A172 (cell line): ENCODE data around the gene NAGA. TPM values are rescaled to one million over a fixed set of nuclear protein-coding genes. Genes with fewer than 3 reads are reported as not detected.
"Not testable (repeated sequence)": the region's sequence is repeated elsewhere in the genome, so short reads cannot be mapped to it uniquely, and the experiment has no call there.

ENCODE experiments used
- DNase-seq: peaks from one replicate; pipeline ENCODE4 v3.0.0-alpha.2; 2015; ENCODE audit warnings: low spot score
- total RNA-seq: library from RNA; depleted of rRNA; stranded (reverse); fragments of >200 nt; shearing (Covaris generic); gene quantifications from 2 replicates; pipeline ENCODE4 v1.2.3, GENCODE V29; 2014

Gene NAGA
- total RNA-seq, 1 experiment from 2014 or later: 11.5 TPM

DNA sequence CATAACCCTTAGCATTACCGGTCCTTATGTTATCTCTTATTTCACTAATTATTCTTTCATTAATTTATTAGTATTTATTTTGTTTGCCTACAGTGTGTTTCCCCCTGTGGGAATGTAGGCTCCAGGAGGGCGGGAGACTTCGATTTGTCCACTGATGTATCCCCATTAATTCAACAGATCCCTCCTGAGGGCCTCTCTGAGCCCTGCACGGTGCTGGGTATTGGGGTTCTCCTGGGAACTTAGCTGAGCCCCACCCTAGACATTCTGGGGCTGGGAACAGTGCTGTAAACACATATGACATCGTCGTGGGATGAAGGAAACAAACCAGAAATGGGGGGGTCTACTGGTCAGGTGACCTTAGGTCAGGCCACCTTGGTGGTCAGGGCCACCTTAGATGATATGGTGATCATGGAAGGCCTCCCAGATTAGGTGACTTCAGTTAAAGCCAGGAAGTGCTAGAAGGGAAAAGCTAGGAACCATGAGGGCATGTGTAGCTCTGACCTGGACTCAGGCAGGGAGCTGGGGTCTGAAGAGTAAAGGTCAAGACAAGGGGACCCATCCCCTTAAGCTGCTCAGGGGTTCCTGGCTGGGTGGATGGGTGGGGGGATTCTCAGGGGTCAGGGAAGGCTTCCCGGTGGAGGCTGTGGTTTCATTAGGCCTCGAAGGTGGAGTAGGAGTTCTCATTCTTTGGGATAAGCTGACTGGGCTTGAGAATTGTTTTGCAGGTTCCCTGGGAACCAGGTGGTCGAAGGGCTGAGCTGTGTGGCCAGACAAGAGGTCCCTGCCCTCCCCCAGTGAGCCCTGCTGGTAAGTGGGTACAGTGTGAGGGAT, 4.4 kb upstream of the NAGA start:
- no peak for DNase-seq

DNA sequence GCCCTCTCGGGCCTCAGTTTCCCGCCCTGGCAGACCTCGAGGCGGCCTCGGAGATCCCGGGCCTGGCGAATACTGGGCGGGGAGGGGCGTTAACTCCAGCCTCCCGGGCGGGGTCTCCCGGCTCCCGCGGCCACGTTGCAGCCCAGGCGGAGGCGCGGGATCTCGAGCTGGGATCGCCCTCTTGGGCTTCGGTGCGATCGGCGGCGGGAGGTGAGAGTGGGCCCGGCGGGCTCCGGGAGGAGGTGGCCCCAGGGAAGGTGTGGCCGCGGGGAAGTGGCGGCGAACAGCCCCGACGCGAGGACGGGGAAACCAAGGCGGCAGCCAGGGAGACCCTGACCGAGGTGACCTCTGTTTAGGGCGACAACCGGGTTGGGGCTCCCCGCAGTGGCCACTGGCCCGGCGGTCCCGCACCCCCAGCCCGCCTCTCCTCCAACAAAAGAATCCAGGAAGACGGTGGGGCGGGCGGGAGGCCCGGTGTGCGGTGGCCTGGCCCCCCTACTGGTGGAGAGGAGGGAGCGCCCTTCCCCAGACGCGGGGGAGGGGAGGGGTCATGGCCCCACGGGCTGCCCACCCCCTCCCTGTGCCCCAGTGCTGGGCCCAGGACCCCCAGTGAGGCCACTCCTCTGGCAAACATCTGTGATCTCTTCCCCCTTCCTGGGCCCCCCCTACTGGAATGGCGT, 3.7 kb upstream of the NAGA start, which contains the start of gene PHETA2:
Gene PHETA2 (plus strand): TSS at position 117 of the 680 bp plus-strand sequence. CDS start 3,046 bp downstream, outside the sequence.
- no peak for DNase-seq

DNA sequence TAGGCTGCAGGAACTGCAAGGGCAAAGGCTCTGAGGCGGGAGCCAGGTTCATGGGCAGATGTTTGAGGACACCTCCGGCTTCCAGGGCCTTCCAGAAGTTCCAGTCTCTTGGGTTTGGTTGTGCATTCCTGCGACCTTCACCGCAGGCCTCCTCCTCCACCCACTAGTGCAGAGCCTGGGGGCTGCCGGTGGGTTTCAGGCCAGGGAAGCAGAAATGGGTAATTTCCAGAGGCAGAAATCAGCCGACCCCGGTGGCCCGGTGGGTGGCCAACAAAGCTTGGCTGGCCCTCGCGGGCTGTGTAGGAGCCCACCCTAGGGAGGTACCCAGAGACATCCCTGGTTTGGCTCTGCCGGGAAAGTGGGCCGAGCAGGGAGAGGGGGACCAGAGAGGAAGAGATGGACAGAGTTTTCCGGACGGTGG, 3.0 kb upstream of the NAGA start:
- no peak for DNase-seq

DNA sequence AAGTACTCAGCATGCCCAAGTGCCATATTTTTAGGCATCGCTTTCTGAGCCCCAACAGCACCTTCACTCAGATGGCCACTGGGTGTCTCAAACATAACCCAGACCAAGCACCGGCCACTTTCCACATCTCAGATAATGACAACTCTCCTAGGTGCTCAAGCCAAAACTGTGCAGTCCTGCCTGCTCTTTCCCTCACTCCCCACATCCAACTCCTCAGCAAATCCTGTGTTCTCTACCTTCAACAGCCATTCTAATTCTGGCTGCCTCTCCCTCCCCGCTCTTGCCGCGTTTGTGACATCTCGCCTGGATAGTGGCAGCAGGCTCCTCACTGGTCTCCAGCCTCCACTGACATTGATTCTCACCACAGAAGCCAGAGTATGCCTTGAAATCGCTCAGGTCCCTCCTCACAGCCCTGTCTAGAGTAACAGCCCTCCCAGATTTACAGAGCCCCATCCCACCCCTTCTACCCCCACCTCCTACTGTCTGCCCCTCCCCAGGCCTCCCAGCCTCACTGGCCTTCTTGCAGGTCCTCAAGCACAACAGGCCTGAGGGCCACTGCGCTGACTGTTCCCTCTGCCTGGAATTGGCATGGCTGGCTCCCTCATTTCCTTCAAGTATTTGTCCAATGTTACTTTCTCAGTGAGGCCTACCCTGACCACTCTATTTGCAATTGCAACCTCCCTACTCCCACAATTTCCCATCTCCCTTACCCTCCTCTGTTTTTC, 2.2 kb upstream of the NAGA start:
- DNase-seq: no peak

DNA sequence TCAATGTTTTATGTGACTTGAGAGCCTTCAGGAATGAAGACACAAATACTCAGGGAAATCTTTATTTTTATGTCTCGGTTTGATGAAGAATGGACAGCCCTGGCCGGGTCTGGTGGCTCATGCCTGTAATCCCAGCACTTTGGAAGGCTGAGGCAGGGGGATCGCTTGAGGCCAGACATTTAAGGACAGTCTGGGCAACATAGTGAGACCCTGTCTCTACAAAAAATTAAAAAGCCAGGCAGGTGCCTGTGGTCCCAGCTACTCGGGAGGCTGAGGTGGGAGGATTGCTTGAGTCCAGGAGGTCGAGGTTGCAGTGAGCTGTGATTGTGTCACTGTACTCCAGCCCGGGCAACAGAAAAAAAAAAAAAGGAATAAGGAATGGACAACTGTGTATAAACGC, 896 bp upstream of the NAGA start:
- not testable (repeated sequence) for DNase-seq

DNA sequence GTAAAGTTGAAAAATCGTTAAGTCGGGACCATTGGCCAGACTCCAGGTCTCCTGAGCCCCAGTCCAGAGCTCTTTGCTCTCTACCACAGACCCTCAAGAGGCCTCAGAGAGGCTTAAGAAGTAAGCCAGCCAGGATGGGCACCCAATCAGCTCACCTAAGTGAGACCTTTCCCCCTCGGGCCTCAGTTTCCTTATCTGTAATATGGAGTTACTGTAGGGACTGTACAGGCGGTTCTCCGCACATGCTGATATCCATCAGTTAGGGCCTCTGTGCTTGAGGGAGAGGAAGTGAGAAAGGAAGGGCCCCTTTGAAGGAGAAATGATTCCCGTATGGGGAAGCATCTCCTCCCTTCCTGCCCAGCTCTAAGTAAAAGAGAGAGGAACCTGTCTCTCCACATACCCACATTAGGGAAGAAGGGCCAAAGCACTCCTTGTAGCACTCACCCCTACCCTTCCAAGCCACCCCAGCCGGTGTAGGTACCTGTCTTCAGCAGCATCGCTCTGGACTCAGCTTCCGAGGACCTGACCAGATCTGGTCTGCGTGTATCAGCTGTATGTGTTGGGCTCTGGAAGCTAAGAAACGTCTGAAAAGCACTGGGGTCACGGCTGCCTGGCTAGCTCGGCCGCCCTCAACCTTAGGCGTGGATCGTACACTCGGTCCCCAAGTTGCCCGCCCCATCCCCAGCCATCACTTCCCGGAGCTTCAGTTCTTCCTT, 653 bp downstream of the NAGA start:
- no peak for DNase-seq

DNA sequence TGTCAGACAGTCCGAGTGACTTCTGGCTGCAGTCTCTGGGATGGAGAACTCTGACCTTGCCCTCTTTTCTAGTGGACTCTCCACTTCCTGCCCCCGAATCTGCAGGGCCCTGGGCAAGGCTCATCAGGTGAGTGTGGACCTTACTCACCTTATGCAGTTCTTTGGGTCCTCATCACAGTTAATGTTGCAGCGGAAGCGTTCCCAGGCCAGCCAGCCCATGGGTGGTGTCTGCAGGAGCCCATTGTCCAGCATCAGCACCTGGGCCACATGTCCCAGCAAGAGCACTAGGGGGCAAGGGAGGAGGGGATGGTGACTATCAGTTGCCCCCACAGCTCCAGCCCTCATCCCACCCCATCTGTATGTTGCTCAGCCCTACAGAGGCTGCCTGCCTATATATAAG, 2.3 kb downstream of the NAGA start:
- no peak for DNase-seq

DNA sequence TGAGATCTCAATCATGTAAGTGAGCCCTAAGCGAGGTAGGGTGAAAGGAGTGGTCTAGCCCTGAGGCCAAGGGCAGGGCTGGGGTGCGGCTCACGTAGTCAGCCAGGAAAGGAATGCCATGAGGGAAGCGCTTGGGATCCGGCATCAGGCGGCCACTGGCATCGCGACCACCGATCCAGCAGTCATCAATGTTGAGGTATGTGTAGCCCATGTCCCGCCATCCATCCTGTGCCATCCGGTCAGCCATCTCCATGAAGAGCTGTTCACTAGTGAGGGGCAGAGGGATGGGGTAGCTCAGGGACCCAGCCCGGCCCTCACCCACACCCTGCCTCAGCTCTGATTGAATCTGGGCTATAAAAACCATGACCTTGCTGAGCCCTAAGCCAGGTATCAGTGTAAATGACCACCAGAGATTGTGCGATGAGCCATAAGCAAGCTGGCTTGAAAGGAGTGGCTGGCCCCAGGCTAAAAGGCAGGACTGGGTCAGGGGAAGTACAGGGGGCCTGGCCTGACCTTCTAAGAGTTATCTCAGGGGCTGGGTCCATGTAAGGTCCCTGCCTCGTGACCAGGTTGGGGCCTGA, 2.9 kb downstream of the NAGA start:
- DNase-seq: no peak

DNA sequence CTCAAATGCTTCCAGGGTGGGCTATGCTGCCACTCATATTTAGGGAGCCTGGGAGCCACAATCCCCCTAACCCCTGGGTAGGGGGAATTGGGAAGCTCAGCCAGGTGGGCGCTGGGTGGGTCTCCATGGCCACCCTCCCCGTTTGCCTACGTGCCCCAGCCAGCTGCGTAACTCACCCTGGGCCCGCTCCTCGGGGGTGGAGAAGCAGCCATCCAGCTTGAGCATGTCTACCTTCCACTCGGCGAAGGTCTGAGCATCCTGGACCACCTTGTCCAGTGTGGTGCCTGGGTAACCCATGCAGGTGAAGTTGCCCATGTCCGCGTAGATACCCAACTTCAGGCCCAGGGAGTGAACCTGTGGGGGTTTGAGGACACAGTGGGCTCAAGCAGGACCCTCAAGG, 3.7 kb downstream of the NAGA start:
- no peak for DNase-seq

DNA sequence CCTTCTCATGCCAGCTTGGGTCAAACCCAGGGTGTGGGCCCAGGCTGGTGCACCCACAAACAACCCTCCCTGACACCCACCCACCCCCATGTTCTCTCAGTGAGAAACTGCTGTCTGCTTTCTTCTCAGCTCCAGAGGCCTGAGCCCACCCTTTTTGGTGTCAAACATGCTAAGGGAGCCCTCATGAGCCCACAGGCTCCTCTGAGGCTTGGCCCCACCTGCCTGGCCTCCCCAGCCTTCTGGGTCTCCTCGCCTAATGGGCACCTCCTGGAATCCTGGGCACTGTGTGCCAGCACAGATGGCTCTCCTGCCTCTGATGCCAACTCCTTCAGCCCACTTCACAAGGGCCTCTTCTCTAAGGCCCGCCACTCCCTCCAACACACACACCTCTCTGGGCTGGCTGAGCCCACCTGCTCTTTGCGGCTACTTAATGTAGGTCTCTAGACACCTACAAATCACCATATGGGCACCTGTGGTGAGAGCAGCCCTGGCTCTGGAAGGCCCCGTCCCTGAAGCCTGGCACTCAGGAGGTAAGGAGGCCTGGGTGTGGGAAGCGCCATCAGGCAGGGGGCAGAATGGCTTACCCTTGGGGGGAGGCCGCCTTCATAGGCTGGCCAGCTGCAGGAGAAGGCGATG, 4.4 kb downstream of the NAGA start:
- no peak for DNase-seq

DNA sequence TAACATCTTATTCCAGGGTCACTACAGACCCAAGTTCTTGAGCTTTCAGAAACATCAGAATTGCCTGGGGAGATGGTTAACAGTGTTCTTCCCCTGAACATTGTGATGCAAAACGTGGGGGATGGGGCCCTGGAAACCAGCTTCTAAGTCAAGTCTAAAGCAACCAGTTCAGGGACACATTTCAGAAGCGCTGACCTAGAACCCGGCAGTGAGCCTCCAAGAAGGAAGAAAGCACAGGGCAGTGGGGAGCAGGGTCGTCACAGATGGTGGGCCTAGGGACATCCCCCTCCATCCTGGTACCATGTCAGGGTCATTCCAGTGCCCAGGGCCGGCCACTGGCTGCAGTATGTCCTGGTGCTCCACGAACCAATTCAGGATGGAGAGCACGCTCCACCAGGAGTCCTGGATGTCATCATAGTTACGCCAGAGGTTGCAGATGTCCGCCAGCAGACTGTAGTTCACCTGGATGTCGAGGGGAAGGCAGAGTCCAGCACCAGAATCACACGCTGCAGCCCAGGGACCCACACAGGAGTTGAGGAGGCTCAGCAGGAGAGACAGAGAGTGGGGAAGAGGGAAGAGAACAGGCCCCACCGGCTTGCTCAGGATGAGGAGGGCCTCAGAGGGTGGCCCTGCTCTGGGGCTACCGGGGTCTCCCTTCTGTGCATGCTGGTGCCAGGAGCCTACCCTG, 5.0 kb downstream of the NAGA start:
- DNase-seq: no peak

DNA sequence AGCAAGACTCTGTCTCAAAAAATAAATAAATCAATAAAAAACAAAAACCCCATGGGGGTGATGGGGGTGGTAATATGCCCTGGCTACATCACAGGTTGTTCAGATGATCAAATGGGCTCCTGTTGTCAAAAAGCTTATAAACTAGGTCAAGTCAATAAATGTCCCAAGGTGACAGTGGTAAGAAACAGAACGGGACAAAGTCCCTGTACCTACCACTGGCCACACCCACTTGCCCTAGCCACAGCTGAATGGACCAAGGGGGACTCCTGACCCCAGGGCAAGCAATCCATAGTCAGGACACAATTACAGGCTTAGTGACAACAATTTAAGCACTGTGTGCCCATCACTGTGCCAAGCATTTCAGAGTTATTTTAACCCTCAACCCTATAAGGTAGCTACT, 6.0 kb downstream of the NAGA start:
- DNase-seq: no peak

DNA sequence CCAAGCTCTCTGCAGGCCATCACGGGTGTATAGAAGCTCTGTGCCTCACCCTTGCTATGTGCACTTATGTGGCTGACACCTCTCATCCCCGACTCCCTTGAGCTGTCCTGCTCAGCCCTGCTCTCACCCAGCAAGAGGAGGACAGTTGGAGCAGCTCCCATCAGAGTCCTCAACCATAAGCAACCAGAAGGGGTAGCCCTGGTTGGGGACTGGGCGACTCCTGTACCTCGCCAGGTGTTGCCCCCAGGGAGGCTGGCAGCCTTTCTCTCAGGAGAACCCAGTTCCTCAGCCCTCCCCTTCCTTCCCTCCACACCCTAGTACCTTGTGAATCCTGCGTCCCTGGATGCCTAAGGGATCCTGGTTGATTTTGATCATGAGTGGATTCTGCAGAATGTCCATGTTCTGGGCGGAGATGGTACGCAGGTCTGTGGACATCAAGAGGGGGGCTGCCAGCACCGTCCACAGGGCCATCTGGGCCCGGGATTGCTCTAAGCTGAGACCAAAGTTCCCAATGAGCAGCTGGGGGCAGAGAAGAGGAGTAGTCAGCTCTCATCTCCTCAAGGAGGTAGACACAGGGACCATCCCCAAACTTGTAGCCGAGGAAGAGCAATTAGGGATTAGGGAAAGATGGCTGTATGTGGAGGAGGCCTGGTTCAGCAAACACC, 8.0 kb downstream of the NAGA start:
- DNase-seq: no peak

DNA sequence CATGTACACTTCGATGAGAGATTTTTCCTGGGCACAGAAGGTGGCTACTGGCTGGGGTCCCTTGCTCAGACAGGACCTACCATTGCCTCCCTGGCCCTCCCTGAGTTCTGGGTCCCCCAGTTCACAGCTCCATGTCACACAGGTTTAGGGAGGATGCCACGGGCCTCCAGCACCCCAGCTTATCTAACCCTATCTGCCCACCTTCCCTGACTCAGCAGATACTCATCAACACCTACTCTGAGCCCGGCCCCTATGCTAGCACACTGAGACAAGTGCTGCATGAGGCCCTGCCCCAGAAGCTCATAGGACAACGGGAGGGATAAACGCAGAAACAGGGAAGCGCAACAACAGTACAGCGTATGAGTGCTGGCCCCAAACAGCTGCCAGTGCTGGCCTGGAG, 9.6 kb downstream of the NAGA start:
- no peak for DNase-seq

DNA sequence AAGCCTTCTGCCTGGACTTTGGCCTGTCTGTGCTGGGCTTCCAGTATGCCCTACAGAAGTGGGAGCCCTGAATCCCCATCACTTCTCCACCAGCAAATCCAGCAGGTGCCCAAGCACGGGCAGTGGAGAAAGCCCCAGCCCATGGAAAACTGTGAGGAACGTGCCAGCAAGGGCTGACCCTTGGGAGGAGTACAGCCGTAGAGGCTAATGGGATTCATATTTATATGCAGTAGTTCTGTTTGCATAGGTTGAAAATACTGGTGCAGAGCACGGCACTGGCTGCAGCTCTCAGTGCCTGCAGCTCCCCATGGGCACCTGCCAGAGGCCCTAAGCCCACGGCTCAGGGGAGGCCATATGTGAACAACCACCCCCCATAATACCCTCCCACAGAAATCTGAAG, 10.1 kb downstream of the NAGA start:
- no peak for DNase-seq

DNA sequence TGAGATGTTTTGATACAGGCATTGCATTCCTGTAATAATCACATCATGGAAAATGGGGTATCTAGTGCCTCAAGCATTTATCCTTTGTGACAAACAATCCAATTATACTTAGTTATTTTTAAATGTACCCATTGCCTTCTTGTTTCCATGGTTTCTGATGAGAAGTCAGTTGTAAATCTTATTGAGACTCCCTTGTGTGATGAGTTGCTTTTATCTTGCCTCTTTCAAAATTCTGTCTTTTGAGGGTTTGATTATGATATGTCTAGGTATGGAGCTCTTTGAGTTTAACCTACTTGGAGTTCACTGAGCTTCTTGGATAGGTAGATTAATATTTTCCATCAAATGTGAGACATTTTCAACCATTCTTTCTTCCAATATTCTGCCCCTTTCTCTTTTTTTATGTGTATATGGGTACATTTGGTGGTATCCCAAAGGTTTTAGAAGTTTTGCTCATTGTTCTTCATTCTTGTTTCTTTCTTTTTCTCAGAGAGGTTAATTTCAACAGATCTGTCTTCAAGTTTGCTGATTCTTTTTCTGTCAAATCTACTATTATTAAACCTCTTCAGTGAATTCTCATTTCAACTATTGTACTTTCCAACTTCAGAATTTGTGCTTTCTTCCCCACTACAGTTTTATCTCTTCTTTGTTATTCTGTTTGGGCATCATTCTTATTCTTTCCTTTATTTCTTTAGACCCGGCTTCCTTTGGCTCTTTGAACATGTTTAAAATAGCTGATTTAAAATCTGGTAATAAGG, 13.7 kb downstream of the NAGA start:
- DNase-seq: no peak

DNA sequence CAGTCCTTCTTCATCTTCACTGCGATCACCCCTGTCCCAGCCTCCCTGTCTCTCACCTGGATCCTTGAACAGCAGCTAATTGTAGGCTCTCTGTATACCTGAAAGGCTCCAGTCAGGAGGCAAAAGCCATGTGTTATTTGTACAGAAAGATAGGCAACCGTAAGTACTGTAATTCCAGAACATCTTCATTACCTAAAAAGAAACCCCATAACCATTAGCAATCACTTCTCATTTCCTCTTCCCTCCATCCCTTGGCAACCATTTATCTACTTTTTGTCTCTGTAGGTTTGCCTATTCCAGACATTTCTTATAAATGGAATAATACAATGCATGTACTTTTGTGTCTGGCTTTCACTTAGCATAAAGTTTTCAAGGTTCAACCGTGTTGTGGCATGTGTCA, 17.8 kb downstream of the NAGA start:
- no peak for DNase-seq

DNA sequence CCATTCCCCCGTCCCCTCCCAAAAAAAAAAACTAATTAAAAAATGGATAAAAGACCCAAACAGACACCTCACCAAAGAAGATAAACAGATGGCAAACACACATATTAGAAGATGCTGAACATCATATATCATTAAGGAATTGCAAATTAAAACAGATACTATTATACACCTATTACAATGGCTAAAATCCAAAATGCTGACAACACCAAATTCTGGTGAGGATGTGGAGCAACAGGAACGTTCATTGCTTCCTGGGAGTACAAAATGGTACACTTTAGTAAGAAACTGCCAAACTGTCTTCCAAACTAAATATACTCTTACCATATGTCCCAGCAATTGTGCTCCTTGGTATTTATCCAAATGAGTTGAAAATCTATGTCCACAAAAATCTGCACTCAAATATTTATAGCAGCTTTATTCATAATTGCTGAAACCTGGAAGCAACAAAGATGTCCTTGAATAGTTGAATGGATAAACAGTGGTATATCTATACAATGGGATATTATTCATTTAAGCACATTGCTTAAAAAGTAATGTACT, 19.9 kb downstream of the NAGA start:
- DNase-seq: no peak

DNA sequence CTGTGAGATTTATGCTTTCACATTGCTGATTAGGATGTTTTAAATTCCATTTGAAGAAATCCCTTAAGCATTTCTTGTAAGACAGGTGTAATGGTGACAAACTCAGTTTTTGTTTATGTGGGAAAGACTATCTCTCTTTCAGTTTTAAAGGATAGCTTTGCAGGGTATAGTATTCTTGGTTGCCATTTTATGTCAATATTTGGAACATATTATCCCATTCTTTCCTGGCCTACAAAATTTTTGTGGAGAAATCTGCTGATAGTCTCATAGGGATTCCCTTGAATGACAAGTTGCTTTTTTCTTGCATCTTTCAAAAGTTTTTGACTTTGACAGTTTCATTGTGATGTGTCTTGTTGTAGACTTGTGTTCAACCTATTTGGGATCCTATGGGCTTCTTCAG, 28.8 kb downstream of the NAGA start:
- no peak for DNase-seq
